PC-3 (cell line): ENCODE data around the gene LGSN.
"Not testable (repeated sequence)": the region's sequence is repeated elsewhere in the genome, so short reads cannot be mapped to it uniquely, and the experiment has no call there.

Experiments
- EZH2phosphoT487 ChIP-seq: fragments of 300-600 bp; sonication (generic); IDR thresholded peaks from 2 replicates; pipeline ENCODE4 v1.6.1; 2018; ENCODE audit warnings: mild to moderate bottlenecking, antibody characterized with exemption, low read length, borderline replicate concordance
- TF ChIP-seq, protein P1 (sequence below): fragments of 300-600 bp; sonication (generic); conservative IDR thresholded peaks from 2 replicates; pipeline ENCODE4 v1.5.1; 2017; ENCODE audit warnings: antibody characterized with exemption, low read depth, mild to moderate bottlenecking, low read length

DNA sequence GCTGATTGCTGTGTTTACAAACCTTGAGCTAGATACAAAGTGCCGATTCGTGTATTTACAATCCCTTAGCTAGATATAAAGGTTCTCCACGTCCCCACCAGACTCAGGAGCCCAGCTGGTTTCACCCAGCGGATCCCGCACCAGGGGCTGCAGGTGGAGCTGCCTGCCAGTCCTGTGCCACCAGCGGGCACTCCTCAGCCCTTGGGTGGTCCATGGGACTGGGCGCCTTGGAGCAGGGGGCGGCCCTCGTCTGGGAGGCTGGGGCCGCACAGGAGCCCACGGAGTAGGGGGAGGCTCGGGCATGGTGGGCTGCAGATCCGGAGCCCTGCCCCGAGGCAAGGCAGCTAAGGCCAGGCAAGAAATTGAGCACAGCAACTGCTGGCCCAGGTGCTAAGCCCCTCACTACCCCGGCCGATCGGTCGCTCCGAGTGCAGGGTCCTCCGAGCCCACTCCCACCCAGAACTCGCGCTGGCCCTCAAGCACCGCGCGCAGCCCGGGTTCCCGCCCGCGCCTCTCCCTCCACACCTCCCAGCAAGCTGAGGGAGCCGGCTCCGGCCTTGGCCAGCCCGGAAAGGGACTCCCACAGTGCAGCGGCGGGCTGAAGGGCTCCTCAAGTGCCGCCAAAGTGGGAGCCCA lies 44.9 kb downstream of the LGSN start:
- TF ChIP-seq, protein P1, sequence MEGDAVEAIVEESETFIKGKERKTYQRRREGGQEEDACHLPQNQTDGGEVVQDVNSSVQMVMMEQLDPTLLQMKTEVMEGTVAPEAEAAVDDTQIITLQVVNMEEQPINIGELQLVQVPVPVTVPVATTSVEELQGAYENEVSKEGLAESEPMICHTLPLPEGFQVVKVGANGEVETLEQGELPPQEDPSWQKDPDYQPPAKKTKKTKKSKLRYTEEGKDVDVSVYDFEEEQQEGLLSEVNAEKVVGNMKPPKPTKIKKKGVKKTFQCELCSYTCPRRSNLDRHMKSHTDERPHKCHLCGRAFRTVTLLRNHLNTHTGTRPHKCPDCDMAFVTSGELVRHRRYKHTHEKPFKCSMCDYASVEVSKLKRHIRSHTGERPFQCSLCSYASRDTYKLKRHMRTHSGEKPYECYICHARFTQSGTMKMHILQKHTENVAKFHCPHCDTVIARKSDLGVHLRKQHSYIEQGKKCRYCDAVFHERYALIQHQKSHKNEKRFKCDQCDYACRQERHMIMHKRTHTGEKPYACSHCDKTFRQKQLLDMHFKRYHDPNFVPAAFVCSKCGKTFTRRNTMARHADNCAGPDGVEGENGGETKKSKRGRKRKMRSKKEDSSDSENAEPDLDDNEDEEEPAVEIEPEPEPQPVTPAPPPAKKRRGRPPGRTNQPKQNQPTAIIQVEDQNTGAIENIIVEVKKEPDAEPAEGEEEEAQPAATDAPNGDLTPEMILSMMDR: not testable (repeated sequence)
- not testable (repeated sequence) for TF ChIP-seq EZH2phosphoT487
